Esophagus muscularis mucosa (tissue), 4 donors: ENCODE data around the gene SPATA12.

Experiments used
- EP300 ChIP-seq: sonication (generic); formaldehyde crosslinking; IDR thresholded peaks from one replicate; pipeline ENCODE4 v1.6.1; 2017; ENCODE audit warnings: antibody characterized with exemption
- POLR2A ChIP-seq: fragments of 450-650 bp; IDR thresholded peaks from one replicate; pipeline ENCODE4 v1.6.1; 2017; ENCODE audit warnings: antibody characterized with exemption, moderate library complexity, mild to moderate bottlenecking, low read depth
- POLR2AphosphoS5 ChIP-seq, 2 donors: sonication (generic); formaldehyde crosslinking; IDR thresholded peaks; one replicate each; pipeline ENCODE4 v1.6.1; 2017; ENCODE audit warnings: antibody characterized with exemption in 2 of 2
- TF ChIP-seq, protein P1 (sequence below), 3 experiments: fragments of 200-600 bp in 2 of 3; fragments of 450-650 bp in 1 of 3; sonication (generic) in 2 of 3; IDR thresholded peaks; one replicate each; pipeline ENCODE4 v1.5.1; 2017 to 2019; ENCODE audit warnings: antibody characterized with exemption in 3 of 3, mild to moderate bottlenecking in 2 of 3, moderate library complexity in 1 of 3

DNA sequence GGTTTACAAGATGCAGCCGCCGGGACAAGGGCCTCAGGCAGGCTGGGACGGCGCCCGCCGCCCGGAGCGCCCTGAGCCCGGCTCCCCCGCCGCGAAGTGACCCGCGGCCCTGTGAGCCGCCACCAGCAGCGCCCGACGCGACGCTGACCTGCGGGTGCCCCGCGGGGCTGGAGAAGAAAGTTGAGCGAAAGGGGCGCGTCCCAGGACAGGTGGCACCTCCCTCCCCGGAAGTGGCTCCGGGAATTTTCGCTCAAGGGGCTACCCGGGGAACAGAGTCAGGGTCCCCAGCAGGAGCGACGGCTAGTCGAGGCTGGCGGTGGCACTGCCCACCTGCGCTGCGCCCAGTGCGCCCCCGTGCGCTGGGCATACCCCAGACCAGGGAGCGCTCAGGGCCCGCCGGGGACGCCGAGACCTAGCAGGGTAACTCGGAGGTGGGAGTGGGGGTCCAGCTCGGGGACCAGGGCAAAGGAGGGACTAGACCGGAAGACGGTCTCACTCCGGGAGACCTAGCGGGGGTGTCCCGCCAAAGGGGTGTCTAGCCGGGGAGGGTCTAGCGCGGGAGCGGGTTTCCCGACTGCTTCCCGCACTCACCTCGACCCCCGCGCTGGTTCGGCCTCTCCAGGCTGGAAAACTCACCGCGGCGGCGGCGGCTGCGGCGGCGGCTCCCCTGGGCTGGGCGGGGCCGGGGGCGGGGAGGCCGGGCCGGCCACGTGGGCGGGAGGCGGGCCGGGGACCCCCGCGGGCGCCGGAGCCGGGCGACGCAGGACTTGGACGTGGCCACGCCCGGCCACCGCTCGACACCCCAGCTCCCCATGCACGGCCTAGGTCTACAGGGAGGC is 18.4 kb downstream of the SPATA12 start:
- no peak for TF ChIP-seq POLR2A
- TF ChIP-seq, protein P1, sequence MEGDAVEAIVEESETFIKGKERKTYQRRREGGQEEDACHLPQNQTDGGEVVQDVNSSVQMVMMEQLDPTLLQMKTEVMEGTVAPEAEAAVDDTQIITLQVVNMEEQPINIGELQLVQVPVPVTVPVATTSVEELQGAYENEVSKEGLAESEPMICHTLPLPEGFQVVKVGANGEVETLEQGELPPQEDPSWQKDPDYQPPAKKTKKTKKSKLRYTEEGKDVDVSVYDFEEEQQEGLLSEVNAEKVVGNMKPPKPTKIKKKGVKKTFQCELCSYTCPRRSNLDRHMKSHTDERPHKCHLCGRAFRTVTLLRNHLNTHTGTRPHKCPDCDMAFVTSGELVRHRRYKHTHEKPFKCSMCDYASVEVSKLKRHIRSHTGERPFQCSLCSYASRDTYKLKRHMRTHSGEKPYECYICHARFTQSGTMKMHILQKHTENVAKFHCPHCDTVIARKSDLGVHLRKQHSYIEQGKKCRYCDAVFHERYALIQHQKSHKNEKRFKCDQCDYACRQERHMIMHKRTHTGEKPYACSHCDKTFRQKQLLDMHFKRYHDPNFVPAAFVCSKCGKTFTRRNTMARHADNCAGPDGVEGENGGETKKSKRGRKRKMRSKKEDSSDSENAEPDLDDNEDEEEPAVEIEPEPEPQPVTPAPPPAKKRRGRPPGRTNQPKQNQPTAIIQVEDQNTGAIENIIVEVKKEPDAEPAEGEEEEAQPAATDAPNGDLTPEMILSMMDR (IDR thresholded peaks at IDR 0.05) = no peak
- TF ChIP-seq POLR2AphosphoS5 (IDR thresholded peaks at IDR 0.05) = peak in 1 of 2 donors; percentile 20
- no peak for TF ChIP-seq EP300
